SK-N-MC (cell line): ENCODE data around the gene SGPP2.
A peak's percentile ranks its signal among the peaks of the same experiment; 100 is the strongest.
"Not testable (repeated sequence)": the region's sequence is repeated elsewhere in the genome, so short reads cannot be mapped to it uniquely, and the experiment has no call there.

ENCODE experiments used
- DNase-seq: peaks from one replicate; pipeline ENCODE4 v3.0.0-alpha.2; 2011; ENCODE audit warnings: low read depth, low spot score
- H3K27ac ChIP-seq: fragments of 200-600 bp; sonication (generic); 2 replicates; pipeline ENCODE4 v1.5.1; 2016; ENCODE audit warnings: mixed run types
- H3K36me3 ChIP-seq: fragments of 200-600 bp; sonication (generic); 2 replicates; pipeline ENCODE4 v1.6.1; 2017; ENCODE audit warnings: antibody characterized with exemption, low read length, mixed read lengths; ENCODE audit not compliant: insufficient read depth
- H3K4me3 ChIP-seq: fragments of 200-600 bp; sonication (generic); 2 replicates; pipeline ENCODE4 v1.5.1; 2016
- H3K9ac ChIP-seq: fragments of 200-600 bp; sonication (generic); 2 replicates; pipeline ENCODE4 v1.8.0; 2017; ENCODE audit warnings: mixed run types, mixed read lengths; ENCODE audit not compliant: insufficient read length
- H3K9me3 ChIP-seq: fragments of 200-600 bp; sonication (generic); 2 replicates; pipeline ENCODE4 v1.6.1; 2017; ENCODE audit warnings: low read depth, mild to moderate bottlenecking, antibody characterized with exemption, low read length, moderate library complexity, mixed read lengths
- EZH2 ChIP-seq: fragments of 200-600 bp; sonication (generic); IDR thresholded peaks from one replicate; pipeline ENCODE4 v1.6.1; 2017; ENCODE audit warnings: antibody characterized with exemption
- FOXP2 ChIP-seq: optimal IDR thresholded peaks from 2 replicates; pipeline ENCODE3; 2011; ENCODE audit warnings: mild to moderate bottlenecking, moderate library complexity; ENCODE audit not compliant: insufficient read depth; ENCODE audit errors: extremely low read length, control extremely low read depth
- POLR2AphosphoS5 ChIP-seq: IDR thresholded peaks from 2 replicates; pipeline ENCODE4 v1.6.1; 2012; ENCODE audit warnings: mild to moderate bottlenecking, low read depth, low read length, borderline replicate concordance

The SGPP2 gene

DNA sequence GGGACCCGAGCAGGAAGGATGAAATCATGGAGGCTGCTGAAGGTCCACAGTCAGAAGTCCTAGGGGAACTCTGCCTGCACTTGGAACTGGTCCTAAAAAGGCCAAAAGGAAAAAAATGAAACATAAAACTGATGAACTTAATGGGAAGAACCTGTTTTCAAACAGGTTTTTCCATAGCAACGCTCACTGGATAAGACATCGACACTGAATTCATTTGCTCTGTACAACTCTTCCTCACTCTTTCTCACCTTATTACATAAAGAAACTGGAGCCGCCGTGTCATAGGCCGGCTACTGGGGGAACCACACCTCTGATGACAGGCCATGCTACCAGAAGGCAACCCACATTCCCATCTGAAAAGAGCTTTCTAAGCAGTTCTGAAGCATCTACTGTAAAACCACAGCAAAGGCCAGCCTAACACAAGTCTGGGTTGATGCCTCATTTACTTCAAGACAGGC lies 147.9 kb downstream of the SGPP2 start:
- peak overlapping the region; percentile 89 for H3K27ac ChIP-seq
- peaks cover 30% of the 10 kb centered on the region for H3K36me3 ChIP-seq

DNA sequence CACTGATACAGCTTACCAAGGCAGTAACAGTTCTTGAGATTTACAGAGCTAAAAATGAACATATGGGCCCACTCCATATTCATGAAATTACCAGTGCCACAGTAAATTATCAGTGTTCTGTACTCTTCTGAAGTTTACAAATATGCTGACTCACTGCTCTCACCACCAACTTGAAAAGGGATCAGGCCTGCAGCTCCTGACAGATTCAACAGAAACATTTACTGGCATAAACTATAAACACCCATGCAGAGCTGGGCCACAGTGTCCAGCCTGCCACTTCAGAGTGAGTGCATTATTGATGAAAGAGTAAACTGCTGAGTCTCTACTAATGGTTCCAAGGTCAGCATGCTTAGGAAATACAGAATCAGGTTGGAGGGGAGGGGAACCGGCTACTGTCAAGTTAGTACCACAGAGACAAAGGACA lies 148.4 kb downstream of the SGPP2 start:
- TF ChIP-seq FOXP2 = no peak
- TF ChIP-seq EZH2 = no peak
- TF ChIP-seq POLR2AphosphoS5 = no peak
- peak overlapping the region; percentile 21; the same call in 1 of the 2 replicates for H3K4me3 ChIP-seq
- peak overlapping the region; percentile 89 for H3K27ac ChIP-seq
- H3K36me3 ChIP-seq = peaks cover 31% of the 10 kb centered on the region
- no peaks in the 10 kb centered on the region for H3K9me3 ChIP-seq
- DNase-seq = peak; percentile 37
- H3K9ac ChIP-seq = peak overlapping the region; percentile 7

More for the DNA sequence above, 147.9 kb downstream of the SGPP2 start:
- Histone ChIP-seq H3K4me3 (no peak overlapping the region), H3K9me3 (no peaks in the 10 kb centered on the region), H3K9ac (no peak overlapping the region)
- no peak for DNase-seq
- TF ChIP-seq EZH2 (no peak), FOXP2 (no peak), POLR2AphosphoS5 (no peak)

DNA sequence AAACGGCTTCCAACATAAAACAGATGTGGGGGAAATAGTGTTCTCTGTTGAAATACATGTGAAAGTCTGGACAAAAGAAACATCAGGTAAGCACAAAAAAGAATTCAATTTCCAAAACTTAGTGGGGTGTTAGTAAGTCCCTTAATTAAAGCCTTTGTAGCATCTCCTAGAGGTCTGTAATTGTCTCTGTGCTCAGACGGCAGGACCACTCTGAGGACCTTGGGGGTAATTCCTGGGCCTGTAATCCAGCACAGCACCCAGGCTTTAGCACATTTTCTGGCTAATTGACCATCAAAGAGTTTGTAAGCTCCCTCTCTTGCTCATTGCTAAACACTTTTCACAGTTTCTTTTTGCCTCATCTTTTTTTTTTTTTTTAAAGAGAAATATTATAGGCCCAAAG lies 151.3 kb downstream of the SGPP2 start:
- no peak for DNase-seq
- Histone ChIP-seq H3K9ac (no peak overlapping the region), H3K36me3 (peaks cover 40% of the 10 kb centered on the region), H3K4me3 (no peak overlapping the region), H3K9me3 (no peaks in the 10 kb centered on the region), H3K27ac (peak overlapping the region; percentile 89; the same call in 1 of the 2 replicates)
- TF ChIP-seq EZH2 = no peak
- TF ChIP-seq FOXP2 = no peak
- TF ChIP-seq POLR2AphosphoS5 = no peak

DNA sequence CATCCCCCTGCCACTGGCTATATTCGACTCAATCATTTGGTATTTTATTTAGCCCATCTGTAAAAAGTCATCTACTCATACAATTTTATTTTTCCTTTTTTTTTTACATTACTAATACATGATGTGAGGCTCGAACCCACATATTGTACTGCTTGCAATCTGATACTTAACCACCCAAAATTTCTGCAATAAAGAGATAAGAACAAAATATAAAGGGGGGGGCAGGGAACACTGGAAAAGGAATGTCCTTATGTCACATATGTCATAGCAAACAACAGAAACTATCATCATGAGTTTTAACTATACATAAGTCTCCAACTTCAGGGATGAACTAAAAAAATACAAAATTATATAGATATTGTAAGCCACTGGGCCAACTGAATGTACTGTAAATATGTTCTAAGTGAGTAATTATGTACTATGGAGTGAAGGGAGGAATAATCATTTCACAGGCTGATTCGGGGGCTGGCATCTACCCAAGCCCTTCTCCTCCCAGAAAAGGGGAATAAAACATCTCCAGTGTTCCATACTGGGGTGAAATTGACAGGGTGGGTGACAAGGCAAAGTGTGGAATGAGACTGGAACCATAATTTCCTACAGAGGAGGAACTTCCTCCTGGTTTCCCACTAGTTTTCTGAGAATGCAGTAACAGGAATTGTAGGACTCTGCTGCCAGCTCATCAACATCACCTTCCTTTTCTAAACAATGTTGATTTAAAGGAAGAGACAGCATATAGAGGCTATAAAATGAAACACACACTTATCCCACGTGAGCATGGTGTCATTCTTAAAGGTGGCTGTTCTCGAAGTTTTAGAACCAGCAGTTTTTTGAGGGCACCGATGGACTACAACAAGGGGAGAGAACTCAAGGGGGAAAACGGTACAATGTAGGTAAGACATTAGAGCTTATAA lies 152.1 kb downstream of the SGPP2 start:
- H3K4me3 ChIP-seq = no peak overlapping the region
- TF ChIP-seq POLR2AphosphoS5 (no peak), FOXP2 (no peak), EZH2 (no peak)

DNA sequence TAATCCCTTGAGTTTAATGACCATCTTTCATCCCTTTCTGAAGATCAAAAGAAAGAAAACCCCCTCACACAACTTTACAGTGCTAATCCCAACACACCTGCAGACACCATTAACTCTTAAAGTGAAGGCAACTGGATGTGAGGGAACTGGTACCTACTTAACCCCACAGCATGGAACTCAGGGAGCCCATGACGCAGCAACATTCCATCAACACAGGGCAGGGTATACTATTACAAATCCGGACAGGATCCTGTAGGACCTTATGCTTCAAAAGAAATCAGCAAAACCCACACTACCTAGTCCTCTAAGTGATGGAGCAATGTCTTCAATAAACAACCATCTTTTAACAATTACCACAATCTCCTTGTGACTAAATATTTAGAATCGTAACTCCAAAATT lies 153.0 kb downstream of the SGPP2 start:
- Histone ChIP-seq H3K27ac (no peak overlapping the region), H3K36me3 (peaks cover 32% of the 10 kb centered on the region), H3K9ac (no peak overlapping the region), H3K9me3 (no peaks in the 10 kb centered on the region), H3K4me3 (no peak overlapping the region)
- no peak for TF ChIP-seq FOXP2
- no peak for TF ChIP-seq POLR2AphosphoS5
- no peak for TF ChIP-seq EZH2
- no peak for DNase-seq

More for the DNA sequence above, 152.1 kb downstream of the SGPP2 start:
- Histone ChIP-seq H3K27ac (peak overlapping the region; percentile 7; the same call in 1 of the 2 replicates), H3K36me3 (peaks cover 33% of the 10 kb centered on the region), H3K9ac (no peak overlapping the region), H3K9me3 (no peaks in the 10 kb centered on the region)
- DNase-seq = no peak

DNA sequence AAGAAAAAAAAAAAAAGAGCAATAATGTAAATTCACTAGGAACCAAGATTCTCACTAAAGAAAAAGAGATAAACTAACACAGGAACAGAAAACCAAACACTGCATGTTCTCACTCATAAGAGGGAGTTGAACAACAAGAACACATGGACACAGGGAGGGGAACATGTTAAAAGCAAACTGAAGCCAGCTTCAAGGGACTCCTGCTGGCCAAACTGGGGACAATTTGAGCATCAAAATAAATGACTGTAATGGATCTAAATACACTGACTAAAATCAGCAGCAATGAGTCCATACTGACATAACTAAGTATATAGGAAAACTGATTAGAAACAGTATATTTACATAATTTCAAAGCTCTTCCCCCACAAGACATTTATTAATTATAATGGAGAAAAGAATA lies 158.6 kb downstream of the SGPP2 start:
- TF ChIP-seq FOXP2 (no peak), EZH2 (no peak), POLR2AphosphoS5 (no peak)
- DNase-seq = no peak
- H3K36me3 ChIP-seq = peaks cover 53% of the 10 kb centered on the region

DNA sequence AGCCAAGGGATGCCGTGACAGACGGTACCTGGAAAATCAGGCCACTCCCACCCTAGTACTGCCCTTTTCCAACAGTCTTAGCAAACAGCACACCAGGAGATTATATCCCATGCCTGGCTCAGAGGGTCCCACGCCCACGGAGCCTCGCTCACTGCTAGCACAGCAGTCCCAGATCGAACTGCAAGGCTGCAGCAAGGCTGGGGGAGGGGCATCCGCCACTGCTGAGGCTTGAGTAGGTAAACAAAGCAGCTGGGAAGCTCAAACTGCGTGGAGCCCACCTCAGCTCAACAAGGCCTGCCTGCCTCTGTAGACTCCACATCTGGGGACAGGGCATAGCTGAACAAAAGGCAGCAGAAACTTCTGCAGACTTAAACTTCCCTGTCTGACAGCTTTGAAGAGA lies 160.2 kb downstream of the SGPP2 start:
- H3K9me3 ChIP-seq, DNase-seq, H3K27ac ChIP-seq, H3K9ac ChIP-seq, H3K4me3 ChIP-seq: not testable (repeated sequence)
- peaks cover 42% of the 10 kb centered on the region for H3K36me3 ChIP-seq

More for the DNA sequence above, 158.6 kb downstream of the SGPP2 start:
- Histone ChIP-seq H3K9me3 (no peaks in the 10 kb centered on the region), H3K4me3 (no peak overlapping the region), H3K27ac (no peak overlapping the region), H3K9ac (no peak overlapping the region)

DNA sequence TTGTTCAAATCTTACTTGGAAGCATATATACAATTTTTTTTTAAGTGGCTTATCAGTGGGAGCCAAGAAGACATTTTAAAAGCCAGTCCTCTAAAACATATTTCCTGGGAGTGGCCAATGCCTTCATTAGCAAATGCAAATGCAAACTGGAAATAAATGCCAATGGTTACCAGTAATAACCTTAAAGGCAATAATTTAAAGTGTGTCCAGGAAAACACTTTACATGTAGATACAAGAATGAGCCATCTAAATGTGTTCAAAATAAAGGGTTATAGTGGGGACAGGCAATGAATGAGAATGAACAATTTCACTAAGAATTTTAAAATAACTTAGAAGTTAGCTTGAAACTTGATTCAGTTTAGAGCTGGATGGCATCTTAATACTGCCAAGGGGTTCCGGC lies 167.3 kb downstream of the SGPP2 start:
- no peak overlapping the region for H3K4me3 ChIP-seq
- peaks cover 59% of the 10 kb centered on the region for H3K36me3 ChIP-seq
- peak overlapping the region; percentile 68 for H3K27ac ChIP-seq
- no peak overlapping the region for H3K9ac ChIP-seq
- no peaks in the 10 kb centered on the region for H3K9me3 ChIP-seq
- DNase-seq = no peak
- TF ChIP-seq FOXP2 (no peak), POLR2AphosphoS5 (no peak), EZH2 (no peak)
